ENCODE measurements around the gene IKZF1. TPM values are rescaled to one million over a fixed set of nuclear protein-coding genes. Genes with fewer than 3 reads are reported as not detected.

Gene IKZF1
- total RNA-seq, 1 experiment from 2014 or later, result 2.3 TPM

DNA sequence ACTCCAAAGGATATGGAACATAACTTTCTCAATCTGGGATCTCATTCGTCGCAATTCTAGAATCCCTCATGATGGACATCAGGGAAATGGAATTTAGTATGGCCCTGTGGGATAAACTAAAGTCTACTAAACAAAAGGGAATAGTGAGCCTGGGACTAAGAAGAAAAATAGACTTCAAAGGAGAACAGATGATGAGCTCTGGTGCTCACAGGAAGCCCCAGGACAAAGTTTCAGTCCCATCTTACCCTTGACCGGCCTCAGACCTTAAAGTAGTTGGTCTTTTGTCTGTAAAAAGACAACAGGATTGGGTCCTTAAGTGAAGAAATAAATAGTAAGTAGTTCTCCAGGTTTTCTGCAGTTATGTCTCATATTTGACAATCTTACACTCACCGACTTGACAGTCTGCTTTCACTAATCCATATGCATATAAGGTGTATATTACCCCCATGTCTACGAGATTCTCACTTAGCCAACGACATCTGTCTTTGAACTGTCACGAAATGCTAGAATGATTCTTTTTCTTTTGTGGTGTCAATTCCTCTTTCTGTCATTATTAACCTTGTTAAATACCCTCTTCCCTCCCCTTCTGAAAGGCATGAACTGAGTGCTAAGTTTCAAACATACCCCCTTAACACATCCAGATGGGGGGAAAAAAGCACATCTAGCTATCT is 10.9 kb upstream of the IKZF1 start:
- ChIA-PET CTCF (no interaction called here), POLR2A (no interaction called here)
- no peaks in the 10 kb centered on the region for H3K9me3 Mint-ChIP-seq
- H3K4me3 Mint-ChIP-seq, result no peak overlapping the region
- DNase-seq (ENCODE audit: low spot score), result no peak
- H3K27me3 Mint-ChIP-seq (ENCODE audit: low read depth), result no peaks in the 10 kb centered on the region
- no peak for TF ChIP-seq MYBL2 (CRISPR knock-in tag; IDR thresholded peaks at IDR 0.05)
- TF ChIP-seq ZNF232 (CRISPR knock-in tag; IDR thresholded peaks at IDR 0.05), result no peak
- TF ChIP-seq ZNF121 (CRISPR knock-in tag; IDR thresholded peaks at IDR 0.05), result no peak
- TF ChIP-seq KAT7 (CRISPR knock-in tag; IDR thresholded peaks at IDR 0.05; ENCODE audit: borderline replicate concordance), result no peak
- TF ChIP-seq, protein P1, sequence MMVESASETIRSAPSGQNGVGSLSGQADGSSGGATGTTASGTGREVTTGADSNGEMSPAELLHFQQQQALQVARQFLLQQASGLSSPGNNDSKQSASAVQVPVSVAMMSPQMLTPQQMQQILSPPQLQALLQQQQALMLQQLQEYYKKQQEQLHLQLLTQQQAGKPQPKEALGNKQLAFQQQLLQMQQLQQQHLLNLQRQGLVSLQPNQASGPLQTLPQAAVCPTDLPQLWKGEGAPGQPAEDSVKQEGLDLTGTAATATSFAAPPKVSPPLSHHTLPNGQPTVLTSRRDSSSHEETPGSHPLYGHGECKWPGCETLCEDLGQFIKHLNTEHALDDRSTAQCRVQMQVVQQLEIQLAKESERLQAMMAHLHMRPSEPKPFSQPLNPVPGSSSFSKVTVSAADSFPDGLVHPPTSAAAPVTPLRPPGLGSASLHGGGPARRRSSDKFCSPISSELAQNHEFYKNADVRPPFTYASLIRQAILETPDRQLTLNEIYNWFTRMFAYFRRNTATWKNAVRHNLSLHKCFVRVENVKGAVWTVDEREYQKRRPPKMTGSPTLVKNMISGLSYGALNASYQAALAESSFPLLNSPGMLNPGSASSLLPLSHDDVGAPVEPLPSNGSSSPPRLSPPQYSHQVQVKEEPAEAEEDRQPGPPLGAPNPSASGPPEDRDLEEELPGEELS (CRISPR knock-in tag; IDR thresholded peaks at IDR 0.05), result no peak
- TF ChIP-seq, protein P2, sequence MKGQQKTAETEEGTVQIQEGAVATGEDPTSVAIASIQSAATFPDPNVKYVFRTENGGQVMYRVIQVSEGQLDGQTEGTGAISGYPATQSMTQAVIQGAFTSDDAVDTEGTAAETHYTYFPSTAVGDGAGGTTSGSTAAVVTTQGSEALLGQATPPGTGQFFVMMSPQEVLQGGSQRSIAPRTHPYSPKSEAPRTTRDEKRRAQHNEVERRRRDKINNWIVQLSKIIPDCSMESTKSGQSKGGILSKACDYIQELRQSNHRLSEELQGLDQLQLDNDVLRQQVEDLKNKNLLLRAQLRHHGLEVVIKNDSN (CRISPR knock-in tag; IDR thresholded peaks at IDR 0.05), result no peak
- TF ChIP-seq, protein P3, sequence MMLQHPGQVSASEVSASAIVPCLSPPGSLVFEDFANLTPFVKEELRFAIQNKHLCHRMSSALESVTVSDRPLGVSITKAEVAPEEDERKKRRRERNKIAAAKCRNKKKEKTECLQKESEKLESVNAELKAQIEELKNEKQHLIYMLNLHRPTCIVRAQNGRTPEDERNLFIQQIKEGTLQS (CRISPR knock-in tag; conservative IDR thresholded peaks at IDR 0.05), result no peak
- no peak for TF ChIP-seq ETV6 (CRISPR knock-in tag; IDR thresholded peaks at IDR 0.05)
- TF ChIP-seq NFE2L1 (CRISPR knock-in tag; IDR thresholded peaks at IDR 0.05), result no peak
- no peak overlapping the region for H3K27ac Mint-ChIP-seq
- no peak for ATAC-seq
- H3K4me1 Mint-ChIP-seq, result no peaks in the 10 kb centered on the region
- H3K36me3 Mint-ChIP-seq, result no peaks in the 10 kb centered on the region

DNA sequence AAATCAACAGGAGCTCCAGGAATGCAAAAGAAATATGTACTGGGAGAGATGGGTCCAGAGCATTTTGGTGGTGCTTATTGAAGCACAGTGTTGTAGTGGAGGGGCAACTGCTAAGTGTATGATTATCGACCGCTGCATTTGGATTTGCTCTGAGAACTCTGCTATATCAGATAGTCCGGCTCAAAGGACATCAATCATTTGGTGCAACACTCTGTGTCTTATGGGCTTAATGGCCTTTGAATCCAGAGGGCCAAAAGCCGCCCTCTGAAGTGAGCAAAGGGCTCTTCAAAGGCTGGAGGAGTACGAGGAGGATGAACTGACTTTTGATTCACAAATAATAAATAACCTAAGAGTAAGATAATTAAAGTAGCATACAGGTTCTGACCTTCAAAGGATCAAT is 9.4 kb upstream of the IKZF1 start:
- Mint-ChIP-seq H3K4me3 (no peak overlapping the region), H3K9me3 (no peaks in the 10 kb centered on the region), H3K27me3 (ENCODE audit: low read depth) (no peaks in the 10 kb centered on the region), H3K4me1 (no peaks in the 10 kb centered on the region), H3K36me3 (no peaks in the 10 kb centered on the region), H3K27ac (no peak overlapping the region)
- ATAC-seq (no peak), DNase-seq (ENCODE audit: low spot score) (no peak)
- ChIA-PET POLR2A (no interaction called here), CTCF (interaction anchor here (0.7 kb wide), 1 partner anchor 13 kb away, joined by 3 read pairs; no protein-coding TSS in a partner anchor)
- TF ChIP-seq FOXP1 (CRISPR knock-in tag; IDR thresholded peaks at IDR 0.05; ENCODE audit: borderline replicate concordance) (no peak), ESRRA (CRISPR knock-in tag; IDR thresholded peaks at IDR 0.05; ENCODE audit: borderline replicate concordance) (no peak), HMGA2 (CRISPR knock-in tag; IDR thresholded peaks at IDR 0.05) (no peak), TEAD4 (CRISPR knock-in tag; IDR thresholded peaks at IDR 0.05) (no peak), ZNF219 (CRISPR knock-in tag; IDR thresholded peaks at IDR 0.05; ENCODE audit: borderline replicate concordance) (no peak), MXD4 (CRISPR knock-in tag; IDR thresholded peaks at IDR 0.05; ENCODE audit: borderline replicate concordance) (no peak)
- TF ChIP-seq, protein P4, sequence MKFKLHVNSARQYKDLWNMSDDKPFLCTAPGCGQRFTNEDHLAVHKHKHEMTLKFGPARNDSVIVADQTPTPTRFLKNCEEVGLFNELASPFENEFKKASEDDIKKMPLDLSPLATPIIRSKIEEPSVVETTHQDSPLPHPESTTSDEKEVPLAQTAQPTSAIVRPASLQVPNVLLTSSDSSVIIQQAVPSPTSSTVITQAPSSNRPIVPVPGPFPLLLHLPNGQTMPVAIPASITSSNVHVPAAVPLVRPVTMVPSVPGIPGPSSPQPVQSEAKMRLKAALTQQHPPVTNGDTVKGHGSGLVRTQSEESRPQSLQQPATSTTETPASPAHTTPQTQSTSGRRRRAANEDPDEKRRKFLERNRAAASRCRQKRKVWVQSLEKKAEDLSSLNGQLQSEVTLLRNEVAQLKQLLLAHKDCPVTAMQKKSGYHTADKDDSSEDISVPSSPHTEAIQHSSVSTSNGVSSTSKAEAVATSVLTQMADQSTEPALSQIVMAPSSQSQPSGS (CRISPR knock-in tag; IDR thresholded peaks at IDR 0.05; ENCODE audit: borderline replicate concordance, low read depth), result no peak
- TF ChIP-seq, protein P5, sequence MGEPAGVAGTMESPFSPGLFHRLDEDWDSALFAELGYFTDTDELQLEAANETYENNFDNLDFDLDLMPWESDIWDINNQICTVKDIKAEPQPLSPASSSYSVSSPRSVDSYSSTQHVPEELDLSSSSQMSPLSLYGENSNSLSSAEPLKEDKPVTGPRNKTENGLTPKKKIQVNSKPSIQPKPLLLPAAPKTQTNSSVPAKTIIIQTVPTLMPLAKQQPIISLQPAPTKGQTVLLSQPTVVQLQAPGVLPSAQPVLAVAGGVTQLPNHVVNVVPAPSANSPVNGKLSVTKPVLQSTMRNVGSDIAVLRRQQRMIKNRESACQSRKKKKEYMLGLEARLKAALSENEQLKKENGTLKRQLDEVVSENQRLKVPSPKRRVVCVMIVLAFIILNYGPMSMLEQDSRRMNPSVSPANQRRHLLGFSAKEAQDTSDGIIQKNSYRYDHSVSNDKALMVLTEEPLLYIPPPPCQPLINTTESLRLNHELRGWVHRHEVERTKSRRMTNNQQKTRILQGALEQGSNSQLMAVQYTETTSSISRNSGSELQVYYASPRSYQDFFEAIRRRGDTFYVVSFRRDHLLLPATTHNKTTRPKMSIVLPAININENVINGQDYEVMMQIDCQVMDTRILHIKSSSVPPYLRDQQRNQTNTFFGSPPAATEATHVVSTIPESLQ (CRISPR knock-in tag; IDR thresholded peaks at IDR 0.05), result no peak
- TF ChIP-seq, protein P6, sequence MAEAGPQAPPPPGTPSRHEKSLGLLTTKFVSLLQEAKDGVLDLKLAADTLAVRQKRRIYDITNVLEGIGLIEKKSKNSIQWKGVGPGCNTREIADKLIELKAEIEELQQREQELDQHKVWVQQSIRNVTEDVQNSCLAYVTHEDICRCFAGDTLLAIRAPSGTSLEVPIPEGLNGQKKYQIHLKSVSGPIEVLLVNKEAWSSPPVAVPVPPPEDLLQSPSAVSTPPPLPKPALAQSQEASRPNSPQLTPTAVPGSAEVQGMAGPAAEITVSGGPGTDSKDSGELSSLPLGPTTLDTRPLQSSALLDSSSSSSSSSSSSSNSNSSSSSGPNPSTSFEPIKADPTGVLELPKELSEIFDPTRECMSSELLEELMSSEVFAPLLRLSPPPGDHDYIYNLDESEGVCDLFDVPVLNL (CRISPR knock-in tag; IDR thresholded peaks at IDR 0.05; ENCODE audit: borderline replicate concordance, low read depth), result no peak
- TF ChIP-seq, protein P7, sequence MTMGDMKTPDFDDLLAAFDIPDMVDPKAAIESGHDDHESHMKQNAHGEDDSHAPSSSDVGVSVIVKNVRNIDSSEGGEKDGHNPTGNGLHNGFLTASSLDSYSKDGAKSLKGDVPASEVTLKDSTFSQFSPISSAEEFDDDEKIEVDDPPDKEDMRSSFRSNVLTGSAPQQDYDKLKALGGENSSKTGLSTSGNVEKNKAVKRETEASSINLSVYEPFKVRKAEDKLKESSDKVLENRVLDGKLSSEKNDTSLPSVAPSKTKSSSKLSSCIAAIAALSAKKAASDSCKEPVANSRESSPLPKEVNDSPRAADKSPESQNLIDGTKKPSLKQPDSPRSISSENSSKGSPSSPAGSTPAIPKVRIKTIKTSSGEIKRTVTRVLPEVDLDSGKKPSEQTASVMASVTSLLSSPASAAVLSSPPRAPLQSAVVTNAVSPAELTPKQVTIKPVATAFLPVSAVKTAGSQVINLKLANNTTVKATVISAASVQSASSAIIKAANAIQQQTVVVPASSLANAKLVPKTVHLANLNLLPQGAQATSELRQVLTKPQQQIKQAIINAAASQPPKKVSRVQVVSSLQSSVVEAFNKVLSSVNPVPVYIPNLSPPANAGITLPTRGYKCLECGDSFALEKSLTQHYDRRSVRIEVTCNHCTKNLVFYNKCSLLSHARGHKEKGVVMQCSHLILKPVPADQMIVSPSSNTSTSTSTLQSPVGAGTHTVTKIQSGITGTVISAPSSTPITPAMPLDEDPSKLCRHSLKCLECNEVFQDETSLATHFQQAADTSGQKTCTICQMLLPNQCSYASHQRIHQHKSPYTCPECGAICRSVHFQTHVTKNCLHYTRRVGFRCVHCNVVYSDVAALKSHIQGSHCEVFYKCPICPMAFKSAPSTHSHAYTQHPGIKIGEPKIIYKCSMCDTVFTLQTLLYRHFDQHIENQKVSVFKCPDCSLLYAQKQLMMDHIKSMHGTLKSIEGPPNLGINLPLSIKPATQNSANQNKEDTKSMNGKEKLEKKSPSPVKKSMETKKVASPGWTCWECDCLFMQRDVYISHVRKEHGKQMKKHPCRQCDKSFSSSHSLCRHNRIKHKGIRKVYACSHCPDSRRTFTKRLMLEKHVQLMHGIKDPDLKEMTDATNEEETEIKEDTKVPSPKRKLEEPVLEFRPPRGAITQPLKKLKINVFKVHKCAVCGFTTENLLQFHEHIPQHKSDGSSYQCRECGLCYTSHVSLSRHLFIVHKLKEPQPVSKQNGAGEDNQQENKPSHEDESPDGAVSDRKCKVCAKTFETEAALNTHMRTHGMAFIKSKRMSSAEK (CRISPR knock-in tag; IDR thresholded peaks at IDR 0.05; ENCODE audit: borderline replicate concordance), result no peak

Measured in WTC11 (cell line).